OCI-LY7 (cell line): ENCODE data around the gene ALK. TPM values are rescaled to one million over a fixed set of nuclear protein-coding genes. Genes with fewer than 3 reads are reported as not detected.

ENCODE experiments used
- BruUV-seq: library from RNA; stranded (reverse); fragments of 400-500 nt; replicated peaks from 2 replicates; lab custom pipeline; 2021; lab: Mats Ljungman, UMichigan
- CTCF ChIA-PET: fragments of 300-600 bp; sonication (Branson Sonifier 250); formaldehyde crosslinking; loops from one replicate; lab custom pipeline; 2022; ENCODE audit warnings: antibody characterized with exemption; ENCODE audit not compliant: unreplicated experiment; lab: Charles Lee
- POLR2A ChIA-PET: fragments of 300-600 bp; sonication (Branson Sonifier 250); formaldehyde crosslinking; loops from one replicate; lab custom pipeline; 2022; ENCODE audit warnings: antibody characterized with exemption; lab: Charles Lee
- DNase-seq: peaks from one replicate; pipeline ENCODE4 v3.0.0-alpha.2; 2015; ENCODE audit warnings: low spot score
- H2AFZ ChIP-seq: fragments of 200-600 bp; sonication (generic), shearing (Covaris generic); 2 replicates; pipeline ENCODE4 v1.6.1; 2014; ENCODE audit warnings: mild to moderate bottlenecking, antibody characterized with exemption, low read length, moderate library complexity
- H3K27ac ChIP-seq: fragments of 200-600 bp; sonication (generic); 2 replicates; pipeline ENCODE4 v1.5.1; 2014; ENCODE audit warnings: mixed run types, low read depth, mild to moderate bottlenecking, moderate library complexity, low read length, inconsistent platforms; ENCODE audit not compliant: poor library complexity, severe bottlenecking
- H3K36me3 ChIP-seq: fragments of 200-600 bp; sonication (generic); 2 replicates; pipeline ENCODE4 v1.6.1; 2014; ENCODE audit warnings: mild to moderate bottlenecking, antibody characterized with exemption, low read length, moderate library complexity, mixed read lengths; ENCODE audit not compliant: insufficient read depth
- H3K4me1 ChIP-seq: fragments of 200-600 bp; sonication (generic); 2 replicates; pipeline ENCODE4 v1.5.1; 2014; ENCODE audit warnings: mild to moderate bottlenecking, low read length; ENCODE audit not compliant: insufficient read depth, poor library complexity, severe bottlenecking
- H3K4me2 ChIP-seq: fragments of 200-600 bp; sonication (generic); 2 replicates; pipeline ENCODE4 v1.6.1; 2014; ENCODE audit warnings: mild to moderate bottlenecking, low read length
- H3K4me3 ChIP-seq: fragments of 200-600 bp; sonication (generic); 2 replicates; pipeline ENCODE4 v1.5.1; 2014; ENCODE audit warnings: mild to moderate bottlenecking, low read depth, low read length; ENCODE audit not compliant: poor library complexity, severe bottlenecking
- H3K79me2 ChIP-seq: fragments of 200-600 bp; sonication (generic); 2 replicates; pipeline ENCODE4 v1.6.1; 2016; ENCODE audit warnings: low read depth, mild to moderate bottlenecking, low read length, moderate library complexity, mixed read lengths; ENCODE audit not compliant: insufficient read depth
- H3K9me2 ChIP-seq: fragments of 200-600 bp; sonication (generic); 2 replicates; pipeline ENCODE4 v1.6.1; 2016; ENCODE audit warnings: mild to moderate bottlenecking, low read length, mixed read lengths; ENCODE audit not compliant: insufficient read depth
- H3K9me3 ChIP-seq: fragments of 200-600 bp; sonication (generic); 2 replicates; pipeline ENCODE4 v1.6.1; 2014; ENCODE audit warnings: mild to moderate bottlenecking, mixed run types, low read length, mixed read lengths
- H4K20me1 ChIP-seq: fragments of 200-600 bp; sonication (generic); 2 replicates; pipeline ENCODE4 v1.6.1; 2014; ENCODE audit warnings: mild to moderate bottlenecking, antibody characterized with exemption, low read length, moderate library complexity, mixed read lengths; ENCODE audit not compliant: insufficient read depth
- EZH2phosphoT487 ChIP-seq: fragments of 200-600 bp; sonication (generic); IDR thresholded peaks from 2 replicates; pipeline ENCODE4 v1.6.1; 2018; ENCODE audit warnings: low read depth, borderline replicate concordance, mild to moderate bottlenecking, mixed run types, antibody characterized with exemption, low read length, moderate library complexity, mixed read lengths
- intact Hi-C: fragments of 100-400 bp; cut with micrococcal nuclease; formaldehyde crosslinking; loops from one replicate; pipeline ENCODE4 v1.10.0; 2022; ENCODE audit not compliant: unreplicated experiment
- total RNA-seq, 2 experiments: library from RNA; depleted of rRNA in 1 of 2; stranded (reverse); fragments of >200 nt in 1 of 2; shearing (Covaris generic) in 1 of 2; gene quantifications; 2 replicates each; pipeline ENCODE4 v1.2.3, GENCODE V29; 2014 to 2022
- TF ChIP-seq, protein P1 (sequence below): fragments of 200-600 bp; sonication (generic); conservative IDR thresholded peaks from 2 replicates; pipeline ENCODE4 v1.5.1; 2014; ENCODE audit warnings: mild to moderate bottlenecking, antibody characterized with exemption, low read length, moderate library complexity, mixed read lengths

ALK gene
- total RNA-seq, 2 experiments from 2014 or later = 0.09 TPM; not detected in 1

DNA sequence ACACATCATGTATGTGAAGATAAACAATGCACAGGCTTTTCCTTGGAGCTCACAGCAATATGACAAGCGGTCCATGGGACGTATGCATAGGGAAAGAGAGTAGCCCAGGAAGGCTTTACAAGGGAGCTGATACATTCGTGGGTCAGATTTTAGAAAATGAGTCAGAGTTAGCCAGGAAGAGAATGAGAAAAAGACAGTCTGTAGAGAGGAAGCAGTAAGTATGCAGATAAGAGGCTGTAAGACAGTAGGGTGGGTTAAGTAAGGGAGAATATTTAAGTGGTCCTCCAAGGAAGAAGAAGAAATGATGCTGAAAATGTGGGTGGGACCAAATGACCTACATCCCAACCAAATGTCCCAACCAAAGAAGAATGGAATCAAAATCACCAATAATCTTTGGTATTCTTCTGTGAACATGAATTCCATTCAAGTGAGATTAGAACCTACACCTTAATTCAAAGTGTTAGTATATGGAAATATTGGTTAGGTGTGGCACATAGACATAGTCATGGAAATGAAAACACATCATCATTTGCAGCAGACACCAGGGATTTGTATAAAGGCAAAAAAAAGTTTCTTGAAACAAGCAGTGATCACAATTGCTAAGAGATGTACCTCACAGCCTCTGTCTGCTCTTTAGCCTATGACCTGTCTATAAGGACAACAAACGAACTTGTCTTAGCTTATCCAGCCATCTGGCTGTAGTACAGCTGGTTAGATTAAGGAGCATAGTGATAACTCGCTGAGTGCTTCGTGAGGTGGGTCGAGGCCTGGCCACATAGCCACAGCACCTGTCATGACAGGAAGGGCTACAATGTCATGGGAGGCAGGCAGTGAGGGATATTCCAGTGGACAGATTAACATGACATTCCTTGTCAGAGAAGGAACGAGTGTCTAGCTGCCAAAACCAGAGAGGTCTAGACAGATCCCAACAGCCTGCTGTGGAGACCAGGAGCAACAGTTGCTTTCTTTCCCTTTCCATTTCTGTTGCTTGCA is 133.6 kb downstream of the ALK start:
- ChIA-PET CTCF (no interaction called here), POLR2A (interaction anchor here (0.6 kb wide), 1 partner anchor 1022 kb away, joined by 3 read pairs; no protein-coding TSS in a partner anchor)

DNA sequence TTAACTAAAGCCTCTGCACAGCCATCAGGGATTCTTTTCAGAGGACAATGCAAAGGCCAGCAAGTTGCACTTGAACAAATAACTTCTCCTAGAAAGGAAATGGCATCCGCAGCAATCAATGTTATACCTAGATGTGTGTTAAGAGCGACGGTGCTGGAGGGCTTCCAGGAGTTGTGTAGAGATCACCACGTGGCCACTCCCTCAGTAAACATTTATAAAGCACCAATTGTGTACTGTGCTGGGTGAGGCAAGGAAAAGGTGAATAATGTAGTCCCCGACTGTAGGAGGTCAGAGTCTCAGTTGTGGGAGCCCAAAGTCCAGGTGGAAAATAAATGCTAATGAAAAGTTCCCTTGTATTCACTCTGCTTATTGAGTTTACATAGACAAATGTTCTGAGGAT is 135.0 kb downstream of the ALK start:
- Histone ChIP-seq H4K20me1 (no peaks in the 10 kb centered on the region), H3K4me1 (no peaks in the 10 kb centered on the region), H3K4me3 (no peak overlapping the region), H2AFZ (no peak overlapping the region), H3K9me3 (no peaks in the 10 kb centered on the region), H3K79me2 (no peaks in the 10 kb centered on the region), H3K27ac (no peak overlapping the region), H3K4me2 (no peak overlapping the region), H3K9me2 (no peaks in the 10 kb centered on the region), H3K36me3 (no peaks in the 10 kb centered on the region)
- ChIA-PET POLR2A (no interaction called here), CTCF (no interaction called here)
- TF ChIP-seq, protein P1, sequence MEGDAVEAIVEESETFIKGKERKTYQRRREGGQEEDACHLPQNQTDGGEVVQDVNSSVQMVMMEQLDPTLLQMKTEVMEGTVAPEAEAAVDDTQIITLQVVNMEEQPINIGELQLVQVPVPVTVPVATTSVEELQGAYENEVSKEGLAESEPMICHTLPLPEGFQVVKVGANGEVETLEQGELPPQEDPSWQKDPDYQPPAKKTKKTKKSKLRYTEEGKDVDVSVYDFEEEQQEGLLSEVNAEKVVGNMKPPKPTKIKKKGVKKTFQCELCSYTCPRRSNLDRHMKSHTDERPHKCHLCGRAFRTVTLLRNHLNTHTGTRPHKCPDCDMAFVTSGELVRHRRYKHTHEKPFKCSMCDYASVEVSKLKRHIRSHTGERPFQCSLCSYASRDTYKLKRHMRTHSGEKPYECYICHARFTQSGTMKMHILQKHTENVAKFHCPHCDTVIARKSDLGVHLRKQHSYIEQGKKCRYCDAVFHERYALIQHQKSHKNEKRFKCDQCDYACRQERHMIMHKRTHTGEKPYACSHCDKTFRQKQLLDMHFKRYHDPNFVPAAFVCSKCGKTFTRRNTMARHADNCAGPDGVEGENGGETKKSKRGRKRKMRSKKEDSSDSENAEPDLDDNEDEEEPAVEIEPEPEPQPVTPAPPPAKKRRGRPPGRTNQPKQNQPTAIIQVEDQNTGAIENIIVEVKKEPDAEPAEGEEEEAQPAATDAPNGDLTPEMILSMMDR = no peak
- no peak for TF ChIP-seq EZH2phosphoT487
- intact Hi-C loops = no loop called here
- DNase-seq = no peak
- no TSS peak for BruUV-seq

More for the DNA sequence above, 133.6 kb downstream of the ALK start:
- H3K9me2 ChIP-seq = no peaks in the 10 kb centered on the region
- TF ChIP-seq EZH2phosphoT487 = no peak
- TF ChIP-seq, protein P1 = no peak
- no peaks in the 10 kb centered on the region for H4K20me1 ChIP-seq
- intact Hi-C loops = no loop called here
- no peak overlapping the region for H3K4me3 ChIP-seq
- H3K79me2 ChIP-seq = no peaks in the 10 kb centered on the region
- no peak overlapping the region for H2AFZ ChIP-seq
- no peak overlapping the region for H3K27ac ChIP-seq
- DNase-seq = no peak
- BruUV-seq = no TSS peak
- no peak overlapping the region for H3K4me2 ChIP-seq
- H3K4me1 ChIP-seq = no peaks in the 10 kb centered on the region
- no peaks in the 10 kb centered on the region for H3K36me3 ChIP-seq
- H3K9me3 ChIP-seq = no peaks in the 10 kb centered on the region

DNA sequence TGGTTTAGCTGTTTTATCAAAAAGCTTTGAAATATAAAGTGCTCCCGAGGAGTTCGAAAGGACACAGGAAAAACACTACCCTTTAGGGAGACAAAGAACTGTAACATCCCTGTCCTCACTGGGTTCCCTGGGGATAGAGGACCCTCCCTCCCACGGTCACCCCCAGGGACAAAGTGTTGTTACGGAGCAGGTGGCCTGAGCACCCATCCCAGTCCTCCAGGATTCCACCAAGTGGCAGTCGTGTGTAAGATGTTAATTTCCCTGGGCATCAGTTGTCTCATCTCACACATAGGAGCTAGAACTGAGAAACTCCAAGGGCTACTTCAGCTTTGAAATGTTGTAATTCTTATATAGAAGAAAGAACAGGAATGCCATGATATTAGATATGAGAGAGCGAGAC is 137.7 kb downstream of the ALK start:
- POLR2A ChIA-PET = interaction anchor here (0.6 kb wide), 1 partner anchor 798 kb away, joined by 3 read pairs; no protein-coding TSS in a partner anchor

More for the DNA sequence above, 137.7 kb downstream of the ALK start:
- H3K4me3 ChIP-seq = no peak overlapping the region
- TF ChIP-seq EZH2phosphoT487 = no peak
- TF ChIP-seq, protein P1 = no peak
- no peak overlapping the region for H3K4me2 ChIP-seq
- CTCF ChIA-PET = no interaction called here
- H3K9me2 ChIP-seq = no peaks in the 10 kb centered on the region
- DNase-seq = no peak
- no peaks in the 10 kb centered on the region for H3K4me1 ChIP-seq
- no peaks in the 10 kb centered on the region for H4K20me1 ChIP-seq
- intact Hi-C loops = no loop called here
- no peaks in the 10 kb centered on the region for H3K36me3 ChIP-seq
- no peak overlapping the region for H3K27ac ChIP-seq
- no peaks in the 10 kb centered on the region for H3K9me3 ChIP-seq
- H2AFZ ChIP-seq = no peak overlapping the region
- no TSS peak for BruUV-seq
- no peaks in the 10 kb centered on the region for H3K79me2 ChIP-seq
